ENCODE results near the gene FGF8.

GRCh38 chr10:101723176-101723575 lies 52.7 kb downstream of the FGF8 start:
- TF ChIP-seq POLR2A (IDR thresholded peaks at IDR 0.05; ENCODE audit: control extremely low read depth in 1 of 2, low read depth in 2 of 2, low read length in 2 of 2) (no peak), EP300 (IDR thresholded peaks at IDR 0.05; ENCODE audit: borderline replicate concordance in 1 of 2, low read depth in 2 of 2, low read length in 2 of 2) (no peak), JUND (IDR thresholded peaks at IDR 0.05; ENCODE audit: low read length) (no peak), POLR2AphosphoS5 (IDR thresholded peaks at IDR 0.05; ENCODE audit: low read depth, low read length) (no peak), CBX5 (IDR thresholded peaks at IDR 0.05; ENCODE audit: low read depth, low read length) (no peak), GABPA (IDR thresholded peaks at IDR 0.05; ENCODE audit: borderline replicate concordance, insufficient read depth, low read length) (no peak), SP4 (IDR thresholded peaks at IDR 0.05; ENCODE audit: low read length) (no peak)
- TF ChIP-seq, protein P1, sequence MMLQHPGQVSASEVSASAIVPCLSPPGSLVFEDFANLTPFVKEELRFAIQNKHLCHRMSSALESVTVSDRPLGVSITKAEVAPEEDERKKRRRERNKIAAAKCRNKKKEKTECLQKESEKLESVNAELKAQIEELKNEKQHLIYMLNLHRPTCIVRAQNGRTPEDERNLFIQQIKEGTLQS (IDR thresholded peaks at IDR 0.05; ENCODE audit: insufficient read depth, low read depth, low read length) = no peak
- TF ChIP-seq, protein P2, sequence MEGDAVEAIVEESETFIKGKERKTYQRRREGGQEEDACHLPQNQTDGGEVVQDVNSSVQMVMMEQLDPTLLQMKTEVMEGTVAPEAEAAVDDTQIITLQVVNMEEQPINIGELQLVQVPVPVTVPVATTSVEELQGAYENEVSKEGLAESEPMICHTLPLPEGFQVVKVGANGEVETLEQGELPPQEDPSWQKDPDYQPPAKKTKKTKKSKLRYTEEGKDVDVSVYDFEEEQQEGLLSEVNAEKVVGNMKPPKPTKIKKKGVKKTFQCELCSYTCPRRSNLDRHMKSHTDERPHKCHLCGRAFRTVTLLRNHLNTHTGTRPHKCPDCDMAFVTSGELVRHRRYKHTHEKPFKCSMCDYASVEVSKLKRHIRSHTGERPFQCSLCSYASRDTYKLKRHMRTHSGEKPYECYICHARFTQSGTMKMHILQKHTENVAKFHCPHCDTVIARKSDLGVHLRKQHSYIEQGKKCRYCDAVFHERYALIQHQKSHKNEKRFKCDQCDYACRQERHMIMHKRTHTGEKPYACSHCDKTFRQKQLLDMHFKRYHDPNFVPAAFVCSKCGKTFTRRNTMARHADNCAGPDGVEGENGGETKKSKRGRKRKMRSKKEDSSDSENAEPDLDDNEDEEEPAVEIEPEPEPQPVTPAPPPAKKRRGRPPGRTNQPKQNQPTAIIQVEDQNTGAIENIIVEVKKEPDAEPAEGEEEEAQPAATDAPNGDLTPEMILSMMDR (IDR thresholded peaks at IDR 0.05; ENCODE audit: control extremely low read depth in 1 of 3, insufficient read depth in 1 of 3, low read depth in 1 of 3, low read length in 3 of 3) = no peak

Data from H1 (cell line).